Peyer's patch (tissue), 4 donors: ENCODE results near the gene SPATA31D3.

Source experiments
- CTCF ChIP-seq, 6 experiments: fragments of 450-650 bp in 4 of 6; fragments of 200-600 bp in 2 of 6; sonication (generic) in 1 of 6; IDR thresholded peaks; one replicate each; pipeline ENCODE4 v1.5.1; 2017 to 2019; ENCODE audit warnings: antibody characterized with exemption in 6 of 6, mild to moderate bottlenecking in 3 of 6, moderate library complexity in 1 of 6
- POLR2A ChIP-seq, 2 donors: fragments of 450-650 bp; IDR thresholded peaks; one replicate each; pipeline ENCODE4 v1.5.1; 2017; ENCODE audit warnings: antibody characterized with exemption in 2 of 2, mild to moderate bottlenecking in 2 of 2, moderate library complexity in 2 of 2

- TF ChIP-seq CTCF (IDR thresholded peaks at IDR 0.05) (no peak), POLR2A (IDR thresholded peaks at IDR 0.05) (no peak)
These were observed 50.4 kb downstream of the SPATA31D3 start for GRCh38 chr9:81993656-81994055.
